Measurements from ENCODE around the gene SLC25A2. TPM values are rescaled to one million over a fixed set of nuclear protein-coding genes. Genes with fewer than 3 reads are reported as not detected.
A peak's percentile ranks its signal among the peaks of the same experiment; 100 is the strongest.
"Not testable (repeated sequence)": the region's sequence is repeated elsewhere in the genome, so short reads cannot be mapped to it uniquely, and the experiment has no call there.

SLC25A2 gene
- under 1 TPM in 2 of 3 donors, not detected in 1; 0.14 to 0.35 TPM for polyA plus RNA-seq (ENCODE audit: insufficient read length in 3 of 3)
- long read RNA-seq, donor 1 = 0 reads
- long read RNA-seq, donor 2, partial matches to known transcripts = 0 of 1 reads
- long read RNA-seq, donor 2, other reads (novel, unspliced or antisense) = 0 of 1 reads
- long read RNA-seq, donor 3 = 0 reads
- long read RNA-seq, donor 4 = 0 reads
- long read RNA-seq, donor 5 = 0 reads
- long read RNA-seq, donor 6 = 0 reads
- long read RNA-seq, donor 7 = 0 reads
- long read RNA-seq, donor 8 = 0 reads
- long read RNA-seq, donor 9 = 0 reads
- long read RNA-seq, donor 10 = 0 reads
- long read RNA-seq, donor 11 = 0 reads
- long read RNA-seq, donor 12 = 0 reads
- long read RNA-seq, donor 13 = 0 reads
- long read RNA-seq, donor 14 = 0 reads
- long read RNA-seq, donor 15 = 0 reads
- long read RNA-seq, donor 16 = 0 reads

GRCh38 chr5:141303756-141304155 is at the start of gene SLC25A2:
Gene SLC25A2 (minus strand): TSS chr5:141304049. CDS start chr5:141303865, 184 bp downstream.
- no peak for DNase-seq (ENCODE audit: extremely low read depth in 1 of 11, low read depth in 9 of 11, low spot score in 4 of 11)

- no peak for DNase-seq (ENCODE audit: extremely low read depth in 1 of 11, low read depth in 9 of 11, low spot score in 4 of 11)
These were observed 47.7 kb upstream of the SLC25A2 start for GRCh38 chr5:141351591-141351990.

- no peak for DNase-seq (ENCODE audit: extremely low read depth in 1 of 11, low read depth in 9 of 11, low spot score in 4 of 11)
These were observed 46.2 kb upstream of the SLC25A2 start, which contains the start of gene PCDHGB1 for GRCh38 chr5:141349917-141350619. Gene PCDHGB1 (plus strand): TSS chr5:141350099. CDS start chr5:141350261, 162 bp downstream.

DNA sequence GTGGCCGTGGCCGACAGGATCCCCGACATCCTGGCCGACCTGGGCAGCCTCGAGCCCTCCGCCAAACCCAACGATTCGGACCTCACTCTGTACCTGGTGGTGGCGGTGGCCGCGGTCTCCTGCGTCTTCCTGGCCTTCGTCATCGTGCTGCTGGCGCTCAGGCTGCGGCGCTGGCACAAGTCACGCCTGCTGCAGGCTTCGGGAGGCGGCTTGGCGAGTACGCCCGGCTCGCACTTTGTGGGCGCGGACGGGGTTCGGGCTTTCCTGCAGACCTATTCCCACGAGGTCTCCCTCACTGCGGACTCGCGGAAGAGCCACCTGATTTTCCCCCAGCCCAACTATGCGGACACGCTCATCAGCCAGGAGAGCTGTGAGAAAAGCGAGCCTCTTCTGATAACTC is 42.2 kb upstream of the SLC25A2 start:
- not testable (repeated sequence) for DNase-seq (ENCODE audit: extremely low read depth in 1 of 11, low read depth in 9 of 11, low spot score in 4 of 11)

DNA sequence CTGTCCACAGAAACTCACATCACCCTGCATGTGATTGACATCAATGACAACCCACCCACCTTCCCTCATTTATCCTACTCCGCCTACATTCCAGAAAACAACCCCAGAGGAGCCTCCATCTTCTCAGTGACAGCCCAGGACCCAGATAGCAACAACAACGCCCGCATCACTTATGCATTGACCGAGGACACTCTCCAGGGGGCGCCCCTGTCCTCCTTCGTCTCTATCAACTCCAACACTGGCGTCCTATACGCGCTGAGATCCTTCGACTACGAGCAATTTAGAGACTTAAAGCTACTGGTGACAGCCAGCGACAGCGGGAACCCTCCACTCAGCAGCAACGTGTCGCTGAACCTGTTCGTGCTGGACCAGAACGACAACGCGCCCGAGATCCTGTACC is 41.5 kb upstream of the SLC25A2 start:
- DNase-seq (ENCODE audit: extremely low read depth in 1 of 11, low read depth in 9 of 11, low spot score in 4 of 11) = no peak

GRCh38 chr5:141343953-141344463 is 40.2 kb upstream of the SLC25A2 start:
- DNase-seq (ENCODE audit: extremely low read depth in 1 of 11, low read depth in 9 of 11, low spot score in 4 of 11) = no peak

DNA sequence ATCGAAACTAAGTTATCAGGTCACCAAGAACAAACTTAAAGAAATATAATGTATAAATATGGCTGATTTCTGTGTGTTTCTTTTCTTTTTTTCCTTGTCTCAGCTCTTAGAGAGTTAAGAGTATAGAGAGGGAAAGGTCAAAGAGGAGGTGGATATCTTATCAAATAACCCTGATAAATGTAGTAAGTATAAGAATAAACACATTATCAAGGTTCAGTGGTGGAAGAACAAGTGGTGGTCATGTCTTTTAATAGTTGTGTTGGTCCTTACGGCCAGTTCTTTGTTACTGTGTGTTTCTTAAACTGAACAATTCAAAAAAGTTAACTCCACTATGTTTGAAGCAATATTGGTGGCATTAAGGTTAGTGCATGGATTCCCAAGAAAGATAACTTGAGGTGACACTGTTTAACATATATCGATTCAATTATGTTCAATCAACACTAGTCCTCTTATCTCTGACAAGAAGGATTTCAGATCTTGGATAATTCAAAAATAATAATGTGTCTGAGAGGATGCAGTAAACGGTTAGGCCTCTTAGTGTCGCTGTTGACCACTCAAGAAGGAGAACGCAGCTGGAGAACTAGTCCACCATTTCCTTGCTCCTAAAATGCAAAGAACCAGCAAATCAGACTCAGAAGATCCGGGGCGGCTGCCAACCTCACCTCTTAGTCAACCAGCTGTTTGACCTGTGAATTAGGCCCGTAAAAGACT is 39.5 kb upstream of the SLC25A2 start, which contains the start of gene PCDHGA3:
Gene PCDHGA3, plus strand, starts transcription at position 588 of the 711 bp plus-strand sequence. CDS start 205 bp downstream, outside the sequence.
- no peak for DNase-seq (ENCODE audit: extremely low read depth in 1 of 11, low read depth in 9 of 11, low spot score in 4 of 11)

- no peak for DNase-seq (ENCODE audit: extremely low read depth in 1 of 11, low read depth in 9 of 11, low spot score in 4 of 11)
These were observed 38.9 kb upstream of the SLC25A2 start for GRCh38 chr5:141342773-141343172.

- not testable (repeated sequence) for DNase-seq (ENCODE audit: extremely low read depth in 1 of 11, low read depth in 9 of 11, low spot score in 4 of 11)
These were observed 37.0 kb upstream of the SLC25A2 start for GRCh38 chr5:141340781-141341354.

- peak in 6 of 11 donors; percentile 30 to 55 (median 38) for DNase-seq (ENCODE audit: extremely low read depth in 1 of 11, low read depth in 9 of 11, low spot score in 4 of 11)
These were observed 34.9 kb upstream of the SLC25A2 start, which contains the start of gene PCDHGA2 for GRCh38 chr5:141338538-141339306. Gene PCDHGA2 (plus strand): TSS chr5:141338760.

- DNase-seq (ENCODE audit: extremely low read depth in 1 of 11, low read depth in 9 of 11, low spot score in 4 of 11) = not testable (repeated sequence)
These were observed 28.7 kb upstream of the SLC25A2 start for GRCh38 chr5:141332571-141332970.

GRCh38 chr5:141330299-141331080 is 26.6 kb upstream of the SLC25A2 start, which contains the start of gene PCDHGA1:
Gene PCDHGA1 (plus strand): TSS chr5:141330514.
- DNase-seq (ENCODE audit: extremely low read depth in 1 of 11, low read depth in 9 of 11, low spot score in 4 of 11) = no peak

GRCh38 chr5:141328231-141328630 is 24.4 kb upstream of the SLC25A2 start:
- DNase-seq (ENCODE audit: extremely low read depth in 1 of 11, low read depth in 9 of 11, low spot score in 4 of 11) = no peak

DNA sequence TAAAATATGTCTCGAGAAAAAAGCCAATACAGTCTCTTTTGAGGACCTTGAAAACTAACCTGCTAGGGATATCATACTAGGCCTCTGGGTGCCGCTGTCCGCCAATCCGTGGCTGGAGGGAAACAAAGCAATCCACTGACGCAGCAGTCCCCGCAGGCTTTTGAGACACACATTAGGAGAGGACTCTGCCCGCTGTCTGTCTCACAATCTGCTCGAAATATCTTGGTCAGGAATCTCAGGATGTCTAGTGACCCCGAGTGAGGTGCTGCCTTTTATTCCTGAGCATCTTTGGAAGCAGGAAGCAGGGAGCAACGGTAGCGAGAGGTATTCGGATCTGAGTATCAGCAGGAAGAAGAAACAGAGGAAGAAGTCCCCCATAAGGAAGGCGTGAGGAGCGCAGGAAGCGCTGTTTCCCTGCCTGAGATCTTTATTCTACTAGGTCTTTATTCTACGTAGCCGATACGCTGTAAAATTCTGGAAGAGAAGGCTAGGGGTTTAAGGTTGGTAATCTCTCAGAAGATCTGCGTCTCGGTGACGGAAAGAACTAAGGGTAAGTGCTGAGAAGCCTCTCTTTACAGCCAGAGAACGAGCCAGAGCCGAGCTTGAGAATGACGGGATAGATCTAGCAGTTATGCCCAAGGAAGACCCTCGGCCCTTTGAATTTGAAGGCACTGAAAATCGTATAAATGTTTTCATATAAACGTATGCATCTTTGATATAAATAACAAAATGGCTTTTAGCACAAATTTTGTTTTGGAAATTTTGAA is 22.4 kb upstream of the SLC25A2 start:
- DNase-seq (ENCODE audit: extremely low read depth in 1 of 11, low read depth in 9 of 11, low spot score in 4 of 11) = peak in 2 of 11 donors; percentile 19 to 22

DNA sequence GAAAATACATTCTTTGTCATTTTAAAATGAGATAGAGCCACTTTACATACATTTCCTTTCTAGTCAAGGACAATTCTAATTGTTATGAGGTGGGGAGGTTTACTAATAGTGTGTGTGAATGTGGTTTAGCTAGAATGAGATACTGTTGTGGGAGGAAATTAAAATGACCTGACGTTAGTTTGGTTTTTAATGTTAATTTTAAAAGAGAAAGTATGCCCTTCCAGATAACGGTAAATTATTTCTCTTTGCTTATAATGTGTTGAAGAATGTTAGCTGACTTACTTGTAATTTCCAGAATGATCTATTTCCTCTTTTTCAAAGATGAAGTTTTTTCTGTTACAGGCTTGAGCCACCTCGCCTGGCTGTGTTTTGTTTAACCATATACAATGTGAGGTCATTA is 18.4 kb upstream of the SLC25A2 start:
- no peak for DNase-seq (ENCODE audit: extremely low read depth in 1 of 11, low read depth in 9 of 11, low spot score in 4 of 11)
